ENCODE measurements around the gene BBX.
"Not testable (repeated sequence)": the region's sequence is repeated elsewhere in the genome, so short reads cannot be mapped to it uniquely, and the experiment has no call there.

The BBX gene

GRCh38 chr3:107543666-107544065 lies 20.9 kb downstream of the BBX start:
- peak in 1 of 3 experiments; percentile 32 for DNase-seq

- no peak for DNase-seq
Observed at GRCh38 chr3:107545680-107546120, 22.9 kb downstream of the BBX start.

- no peak for DNase-seq
Observed at GRCh38 chr3:107548601-107549000, 25.8 kb downstream of the BBX start.

GRCh38 chr3:107555359-107555758 lies 32.6 kb downstream of the BBX start:
- no peak for DNase-seq

GRCh38 chr3:107557743-107558142 lies 35.0 kb downstream of the BBX start:
- no peak for DNase-seq

GRCh38 chr3:107560166-107560565 lies 37.4 kb downstream of the BBX start:
- no peak for DNase-seq

- DNase-seq, result no peak
Observed at GRCh38 chr3:107561980-107562379, 39.2 kb downstream of the BBX start.

- no peak for DNase-seq
Observed at GRCh38 chr3:107562969-107563529, 40.3 kb downstream of the BBX start.

GRCh38 chr3:107565244-107565643 lies 42.5 kb downstream of the BBX start:
- not testable (repeated sequence) for DNase-seq

- not testable (repeated sequence) for DNase-seq
Observed at GRCh38 chr3:107571089-107571488, 48.3 kb downstream of the BBX start.

GRCh38 chr3:107571492-107571891 lies 48.7 kb downstream of the BBX start:
- not testable (repeated sequence) for DNase-seq

- DNase-seq, result peak in 1 of 3 experiments; percentile 69
Observed at GRCh38 chr3:107574650-107575049, 51.9 kb downstream of the BBX start.

- peak in 1 of 3 experiments; percentile 24 for DNase-seq
Observed at GRCh38 chr3:107578091-107578490, 55.3 kb downstream of the BBX start.

- DNase-seq, result no peak
Observed at GRCh38 chr3:107578523-107578922, 55.8 kb downstream of the BBX start.

- DNase-seq, result no peak
Observed at GRCh38 chr3:107579371-107579770, 56.6 kb downstream of the BBX start.

GRCh38 chr3:107581230-107581629 lies 58.5 kb downstream of the BBX start:
- DNase-seq, result no peak

GRCh38 chr3:107588217-107588616 lies 65.5 kb downstream of the BBX start:
- no peak for DNase-seq

GRCh38 chr3:107589454-107589853 lies 66.7 kb downstream of the BBX start:
- no peak for DNase-seq

GRCh38 chr3:107590786-107591185 lies 68.0 kb downstream of the BBX start:
- DNase-seq, result no peak

GRCh38 chr3:107592073-107592472 lies 69.3 kb downstream of the BBX start:
- DNase-seq, result no peak

GRCh38 chr3:107594870-107595269 lies 72.1 kb downstream of the BBX start:
- DNase-seq, result no peak

GRCh38 chr3:107596639-107597038 lies 73.9 kb downstream of the BBX start:
- DNase-seq, result no peak

- DNase-seq, result peak in 2 of 3 experiments; percentile 54 to 73
Observed at GRCh38 chr3:107598926-107599771, 76.4 kb downstream of the BBX start.

- DNase-seq, result peak in 1 of 3 experiments; percentile 73
Observed at GRCh38 chr3:107599772-107600145, 77.0 kb downstream of the BBX start.

Data from NCI-H1417 (cell line).